Natural killer cell (primary cell): Measurements from ENCODE around the gene TMEM120B. TPM values are rescaled to one million over a fixed set of nuclear protein-coding genes. Genes with fewer than 3 reads are reported as not detected.

Experiments used
- ATAC-seq, 3 donors: fragments of 150-1000 bp in 2 of 3; fragments of 200-7000 bp in 1 of 3; cut with Tn5 transposase; 1 replicate in 1 of 3; 2 replicates in 2 of 3; pipeline ENCODE4 v1.10.0; 2021; ENCODE audit warnings: mild to moderate bottlenecking in 2 of 3, moderate library complexity in 2 of 3
- DNase-seq, 2 donors: peaks; one replicate each; pipeline versions ENCODE4 v3.0.0 to v3.0.0-alpha.2; 2013 to 2021; ENCODE audit warnings: mixed read lengths in 1 of 2
- H3K27ac ChIP-seq: one replicate; pipeline ENCODE4 v1.5.1; 2013; ENCODE audit warnings: mild to moderate bottlenecking, low read length
- H3K27me3 ChIP-seq: one replicate; pipeline ENCODE4 v1.6.1; 2013; ENCODE audit warnings: low read length; ENCODE audit not compliant: control insufficient read depth, insufficient read depth
- H3K36me3 ChIP-seq: one replicate; pipeline ENCODE4 v1.6.1; 2013; ENCODE audit warnings: low read length; ENCODE audit not compliant: control insufficient read depth, insufficient read depth
- H3K4me1 ChIP-seq: one replicate; pipeline ENCODE4 v1.6.1; 2013; ENCODE audit warnings: low read length; ENCODE audit not compliant: control insufficient read depth, insufficient read depth
- H3K4me3 ChIP-seq: one replicate; pipeline ENCODE4 v1.5.1; 2013; ENCODE audit warnings: low read length
- H3K9me3 ChIP-seq: one replicate; pipeline ENCODE4 v1.6.1; 2013; ENCODE audit warnings: low read length; ENCODE audit not compliant: control insufficient read depth, insufficient read depth
- H3K27ac Mint-ChIP-seq, 2 donors: one replicate each; pipeline ENCODE4 v1.8.0; 2022; ENCODE audit warnings: mild to moderate bottlenecking in 2 of 2, mixed read lengths in 2 of 2, moderate library complexity in 1 of 2
- H3K27me3 Mint-ChIP-seq, 2 donors: one replicate each; pipeline ENCODE4 v1.8.0; 2022; ENCODE audit warnings: low read depth in 2 of 2, mixed read lengths in 2 of 2
- H3K36me3 Mint-ChIP-seq: one replicate; pipeline ENCODE4 v1.8.0; 2022; ENCODE audit warnings: mixed read lengths
- H3K4me1 Mint-ChIP-seq, 2 donors: one replicate each; pipeline ENCODE4 v1.8.0; 2022; ENCODE audit warnings: mixed read lengths in 2 of 2
- H3K4me3 Mint-ChIP-seq: one replicate; pipeline ENCODE4 v1.8.0; 2022; ENCODE audit warnings: mild to moderate bottlenecking, moderate library complexity, mixed read lengths
- H3K9me3 Mint-ChIP-seq, 2 donors: one replicate each; pipeline ENCODE4 v1.8.0; 2022; ENCODE audit warnings: mixed read lengths in 2 of 2
- WGBS: methylation state at CpG from one replicate; pipeline ENCODE4 v1.1.7; 2013; ENCODE audit warnings: missing lambda C conversion rate; ENCODE audit not compliant: insufficient coverage; 5-methylcytosine and 5-hydroxymethylcytosine counted together
- intact Hi-C: fragments of 100-400 bp; cut with micrococcal nuclease; formaldehyde crosslinking; loops from one replicate; pipeline ENCODE4 v1.14.2; 2022
- total RNA-seq, 4 donors: library from RNA; stranded (reverse); fragments of 120-200 nt in 1 of 4; gene quantifications; one replicate each; pipeline versions ENCODE4 v1.2.3 to v1.2.4, GENCODE V29; 2013 to 2022
- TF ChIP-seq, protein P1 (sequence below): fragments of 200-600 bp; IDR thresholded peaks from one replicate; pipeline ENCODE4 v1.8.0; 2022; ENCODE audit warnings: antibody characterized with exemption

The TMEM120B gene
- total RNA-seq, 3 donors from 2014 or later (not counting 1 experiment from before 2014, with no cell fraction given) = 6.3 to 8.4 (median 7.9) TPM

DNA sequence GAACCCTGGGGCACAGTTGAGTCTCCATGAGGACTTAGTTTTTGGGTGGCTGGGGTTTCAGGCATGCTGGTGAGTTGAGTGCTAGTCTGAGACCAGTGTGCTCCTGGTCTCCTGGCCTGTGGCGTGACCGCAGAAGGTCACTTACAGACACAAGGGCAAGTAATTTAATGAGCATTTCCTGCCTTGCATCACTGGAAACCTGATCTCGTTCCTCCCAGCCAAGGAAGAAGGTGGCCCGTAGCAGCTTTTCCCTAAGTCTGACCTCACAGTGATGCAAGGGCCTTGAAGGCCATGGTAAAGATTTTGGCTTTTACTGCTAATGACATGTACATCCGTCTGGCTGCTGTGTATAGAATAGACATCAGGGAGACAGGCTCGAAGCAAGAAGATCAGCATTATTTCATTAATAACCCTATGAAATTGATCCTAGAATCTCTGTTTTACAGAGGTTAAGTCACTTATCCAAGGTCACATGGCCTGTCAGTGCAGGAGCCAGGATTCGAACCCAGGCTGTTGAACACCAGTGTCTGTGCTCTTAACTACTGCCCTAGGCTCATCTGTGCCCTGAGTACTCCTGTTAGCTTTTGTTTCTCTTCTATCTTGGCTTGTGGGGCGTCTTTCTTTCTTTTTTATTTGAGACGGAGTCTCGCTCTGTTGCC is 4.6 kb downstream of the TMEM120B start:
- intact Hi-C loops = no loop called here
- DNase-seq = no peak

DNA sequence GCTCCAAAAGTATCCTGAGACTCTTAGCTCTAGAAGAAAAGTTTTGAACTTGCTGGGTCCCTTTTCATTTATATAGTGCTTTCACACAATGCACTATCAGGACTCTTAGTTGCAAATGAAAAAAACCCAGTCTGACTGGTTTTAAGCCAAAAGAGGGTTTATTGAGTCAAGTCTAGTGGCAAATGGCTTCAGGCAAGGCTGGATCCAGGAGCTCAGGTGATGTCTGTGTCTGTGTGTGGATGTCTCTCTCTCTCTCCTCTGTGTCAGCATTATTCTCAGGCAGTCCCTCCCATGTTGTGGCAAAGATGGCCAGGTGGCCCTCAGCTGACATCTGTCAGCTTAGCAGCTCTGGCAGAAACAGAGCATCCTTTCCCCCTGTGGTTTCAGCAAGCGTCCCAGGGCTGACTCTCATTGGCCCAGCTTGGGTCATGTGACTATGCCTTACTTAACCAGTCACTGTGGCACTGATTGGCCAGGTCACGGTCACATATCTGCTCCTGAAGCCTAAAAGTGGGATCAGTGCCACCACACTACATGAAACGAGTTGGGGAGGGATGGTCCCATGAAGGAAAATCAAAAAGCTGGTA is 6.2 kb downstream of the TMEM120B start:
- intact Hi-C loops = no loop called here
- H3K4me1 ChIP-seq = peaks cover 2% of the 10 kb centered on the region
- Mint-ChIP-seq H3K36me3 (no peaks in the 10 kb centered on the region), H3K4me3 (no peak overlapping the region), H3K27ac (no peak overlapping the region), H3K9me3 (no peaks in the 10 kb centered on the region), H3K4me1 (no peaks in the 10 kb centered on the region), H3K27me3 (no peaks in the 10 kb centered on the region)
- TF ChIP-seq, protein P1, sequence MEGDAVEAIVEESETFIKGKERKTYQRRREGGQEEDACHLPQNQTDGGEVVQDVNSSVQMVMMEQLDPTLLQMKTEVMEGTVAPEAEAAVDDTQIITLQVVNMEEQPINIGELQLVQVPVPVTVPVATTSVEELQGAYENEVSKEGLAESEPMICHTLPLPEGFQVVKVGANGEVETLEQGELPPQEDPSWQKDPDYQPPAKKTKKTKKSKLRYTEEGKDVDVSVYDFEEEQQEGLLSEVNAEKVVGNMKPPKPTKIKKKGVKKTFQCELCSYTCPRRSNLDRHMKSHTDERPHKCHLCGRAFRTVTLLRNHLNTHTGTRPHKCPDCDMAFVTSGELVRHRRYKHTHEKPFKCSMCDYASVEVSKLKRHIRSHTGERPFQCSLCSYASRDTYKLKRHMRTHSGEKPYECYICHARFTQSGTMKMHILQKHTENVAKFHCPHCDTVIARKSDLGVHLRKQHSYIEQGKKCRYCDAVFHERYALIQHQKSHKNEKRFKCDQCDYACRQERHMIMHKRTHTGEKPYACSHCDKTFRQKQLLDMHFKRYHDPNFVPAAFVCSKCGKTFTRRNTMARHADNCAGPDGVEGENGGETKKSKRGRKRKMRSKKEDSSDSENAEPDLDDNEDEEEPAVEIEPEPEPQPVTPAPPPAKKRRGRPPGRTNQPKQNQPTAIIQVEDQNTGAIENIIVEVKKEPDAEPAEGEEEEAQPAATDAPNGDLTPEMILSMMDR = no peak
- no peaks in the 10 kb centered on the region for H3K36me3 ChIP-seq
- H3K27ac ChIP-seq = no peak overlapping the region
- no peaks in the 10 kb centered on the region for H3K27me3 ChIP-seq
- ATAC-seq = no peak
- no peak for DNase-seq
- no peak overlapping the region for H3K4me3 ChIP-seq
- no peaks in the 10 kb centered on the region for H3K9me3 ChIP-seq
- WGBS = 82% methylated on average over 3 of the region's 3 CpGs

More for the DNA sequence above, 4.6 kb downstream of the TMEM120B start:
- no peaks in the 10 kb centered on the region for H3K9me3 Mint-ChIP-seq
- no peak for ATAC-seq
- H3K36me3 Mint-ChIP-seq = no peaks in the 10 kb centered on the region
- Histone ChIP-seq H3K4me3 (no peak overlapping the region), H3K36me3 (no peaks in the 10 kb centered on the region), H3K4me1 (peaks cover 12% of the 10 kb centered on the region), H3K27me3 (no peaks in the 10 kb centered on the region), H3K27ac (no peak overlapping the region), H3K9me3 (no peaks in the 10 kb centered on the region)
- 95% methylated on average over 10 of the region's 10 CpGs for WGBS
- H3K4me1 Mint-ChIP-seq = peaks cover 4 to 11% of the 10 kb centered on the region in 2 donors
- no peak overlapping the region for H3K4me3 Mint-ChIP-seq
- TF ChIP-seq, protein P1 = no peak
- H3K27me3 Mint-ChIP-seq = no peaks in the 10 kb centered on the region
- no peak overlapping the region for H3K27ac Mint-ChIP-seq

DNA sequence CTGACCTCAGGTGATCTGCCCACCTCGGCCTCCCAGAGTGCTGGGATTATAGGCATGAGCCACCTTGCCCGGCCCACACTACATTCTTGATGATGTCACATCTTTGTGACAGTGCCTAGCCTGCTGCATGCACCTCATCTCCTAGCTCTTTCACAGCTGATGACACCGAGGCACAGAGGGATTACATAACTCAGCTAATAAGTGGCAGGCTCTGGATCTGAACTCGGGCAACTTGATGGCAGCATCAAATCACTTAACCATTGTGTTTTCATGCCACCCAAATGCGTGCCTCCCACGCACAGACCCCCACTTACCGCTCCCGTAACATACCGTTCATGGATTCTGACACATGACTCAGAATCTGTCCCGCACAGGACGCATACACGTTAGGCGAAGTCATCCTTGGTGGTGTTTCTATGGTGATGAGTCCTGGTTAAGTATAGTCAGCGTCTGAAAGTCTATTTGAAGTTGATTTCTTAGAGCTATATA is 7.4 kb downstream of the TMEM120B start:
- Histone ChIP-seq H3K27me3 (no peaks in the 10 kb centered on the region), H3K4me3 (no peak overlapping the region), H3K4me1 (no peaks in the 10 kb centered on the region), H3K27ac (no peak overlapping the region), H3K9me3 (no peaks in the 10 kb centered on the region), H3K36me3 (no peaks in the 10 kb centered on the region)
- DNase-seq (no peak), ATAC-seq (no peak)
- Mint-ChIP-seq H3K4me3 (no peak overlapping the region), H3K36me3 (no peaks in the 10 kb centered on the region), H3K4me1 (no peaks in the 10 kb centered on the region), H3K9me3 (no peaks in the 10 kb centered on the region), H3K27ac (no peak overlapping the region), H3K27me3 (no peaks in the 10 kb centered on the region)
- WGBS = 86% methylated on average over 14 of the region's 14 CpGs
- intact Hi-C loops = no loop called here
- TF ChIP-seq, protein P1 = no peak
